Gastroesophageal sphincter (tissue), 4 donors: ENCODE data around the gene TSKU. TPM values are rescaled to one million over a fixed set of nuclear protein-coding genes. Genes with fewer than 3 reads are reported as not detected.
A peak's percentile ranks its signal among the peaks of the same experiment; 100 is the strongest.
"Not testable (repeated sequence)": the region's sequence is repeated elsewhere in the genome, so short reads cannot be mapped to it uniquely, and the experiment has no call there.

ENCODE experiments used
- ATAC-seq: fragments of 150-250 bp; one replicate; pipeline ENCODE4 v1.9.1; 2016; ENCODE audit warnings: mild to moderate bottlenecking, moderate library complexity
- H3K27ac ChIP-seq, 4 donors: fragments of 200-600 bp; sonication (generic) in 3 of 4; 1 replicate in 3 of 4; 2 replicates in 1 of 4; pipeline ENCODE4 v1.5.1; 2016 to 2019
- H3K27me3 ChIP-seq: fragments of 200-600 bp; sonication (generic); one replicate; pipeline ENCODE4 v1.5.1; 2019
- H3K36me3 ChIP-seq, 2 donors: fragments of 200-600 bp; sonication (generic); one replicate each; pipeline ENCODE4 v1.5.1; 2019; ENCODE audit warnings: control low read depth in 1 of 2
- H3K4me1 ChIP-seq, 3 donors: fragments of 200-600 bp; sonication (generic); 1 replicate in 2 of 3; 2 replicates in 1 of 3; pipeline ENCODE4 v1.5.1; 2016 to 2019; ENCODE audit warnings: control low read depth in 2 of 3
- H3K4me3 ChIP-seq, 2 donors: fragments of 200-600 bp; sonication (generic); one replicate each; pipeline ENCODE4 v1.5.1; 2019; ENCODE audit warnings: mild to moderate bottlenecking in 1 of 2, moderate library complexity in 1 of 2
- H3K9me3 ChIP-seq, 3 donors: fragments of 200-600 bp; sonication (generic); one replicate each; pipeline ENCODE4 v1.5.1; 2017 to 2019; ENCODE audit warnings: control low read depth in 2 of 3
- EP300 ChIP-seq: sonication (generic); formaldehyde crosslinking; IDR thresholded peaks from one replicate; pipeline ENCODE4 v1.6.1; 2017; ENCODE audit warnings: antibody characterized with exemption, mild to moderate bottlenecking
- POLR2A ChIP-seq, 2 donors: fragments of 450-650 bp; IDR thresholded peaks; one replicate each; pipeline ENCODE4 v1.6.1; 2017; ENCODE audit warnings: antibody characterized with exemption in 2 of 2, mild to moderate bottlenecking in 2 of 2, moderate library complexity in 1 of 2
- POLR2AphosphoS5 ChIP-seq: sonication (generic); formaldehyde crosslinking; IDR thresholded peaks from one replicate; pipeline ENCODE4 v1.6.1; 2017; ENCODE audit warnings: antibody characterized with exemption
- WGBS, 2 donors: methylation state at CpG; one replicate each; pipeline ENCODE4 v1.1.5; 2018; ENCODE audit warnings: low coverage in 1 of 2; 5-methylcytosine and 5-hydroxymethylcytosine counted together
- total RNA-seq, 4 donors: library from RNA; depleted of rRNA; stranded (reverse); fragments of >200 nt; gene quantifications; one replicate each; pipeline ENCODE4 v1.1.0, GENCODE V29; 2016
- TF ChIP-seq, protein P1 (sequence below), 4 experiments: fragments of 200-600 bp in 2 of 4; fragments of 450-650 bp in 2 of 4; sonication (generic) in 1 of 4; IDR thresholded peaks; one replicate each; pipeline ENCODE4 v1.5.1; 2017 to 2019; ENCODE audit warnings: antibody characterized with exemption in 4 of 4, mild to moderate bottlenecking in 2 of 4, moderate library complexity in 2 of 4

TSKU gene
- total RNA-seq, 4 donors from 2014 or later = 23.5 to 53.7 (median 38.2) TPM

DNA sequence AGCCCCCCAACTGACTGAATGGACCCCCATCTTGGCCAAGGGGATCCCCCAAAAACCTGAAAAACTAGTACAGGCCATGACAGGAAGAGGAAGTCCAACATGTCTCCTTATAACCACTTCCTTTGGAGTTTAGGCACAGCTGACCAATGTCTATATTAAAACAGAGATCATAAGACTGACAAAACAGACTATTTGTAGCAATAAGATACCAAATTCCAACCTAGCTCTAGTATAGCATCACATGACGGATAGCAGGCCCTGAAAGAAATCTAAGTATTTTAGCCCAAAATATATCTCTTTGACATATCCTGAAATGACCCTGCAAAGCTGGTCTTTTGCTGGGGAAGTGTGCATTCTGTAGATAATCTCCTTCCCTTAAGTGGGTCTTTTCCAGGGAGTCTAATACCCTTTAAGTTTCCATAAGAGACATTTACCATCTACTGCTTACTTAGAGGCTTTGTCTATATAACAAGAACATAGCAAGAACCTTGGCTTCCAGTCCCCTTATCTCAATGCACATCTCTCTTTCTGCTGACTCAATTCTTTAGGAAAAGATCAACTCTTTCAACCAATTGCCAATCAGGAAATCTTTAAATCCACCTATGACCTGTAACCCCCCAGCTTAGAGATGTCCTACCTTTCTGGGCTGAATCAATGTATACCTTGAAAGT is 42.7 kb downstream of the TSKU start:
- H3K27ac ChIP-seq = peak overlapping the region in 1 of 4 donors; percentile 19
- H3K9me3 ChIP-seq = no peaks in the 10 kb centered on the region
- no peaks in the 10 kb centered on the region for H3K36me3 ChIP-seq
- H3K27me3 ChIP-seq = no peaks in the 10 kb centered on the region
- H3K4me1 ChIP-seq = peaks cover 0 to 9% (median 3%) of the 10 kb centered on the region in 3 donors
- ATAC-seq = no peak
- no peak overlapping the region for H3K4me3 ChIP-seq
- WGBS, 2 donors = 83 to 100% methylated on average over 1 of the region's 1 CpG
- TF ChIP-seq EP300 = no peak
- no peak for TF ChIP-seq POLR2A (IDR thresholded peaks at IDR 0.05)
- TF ChIP-seq, protein P1, sequence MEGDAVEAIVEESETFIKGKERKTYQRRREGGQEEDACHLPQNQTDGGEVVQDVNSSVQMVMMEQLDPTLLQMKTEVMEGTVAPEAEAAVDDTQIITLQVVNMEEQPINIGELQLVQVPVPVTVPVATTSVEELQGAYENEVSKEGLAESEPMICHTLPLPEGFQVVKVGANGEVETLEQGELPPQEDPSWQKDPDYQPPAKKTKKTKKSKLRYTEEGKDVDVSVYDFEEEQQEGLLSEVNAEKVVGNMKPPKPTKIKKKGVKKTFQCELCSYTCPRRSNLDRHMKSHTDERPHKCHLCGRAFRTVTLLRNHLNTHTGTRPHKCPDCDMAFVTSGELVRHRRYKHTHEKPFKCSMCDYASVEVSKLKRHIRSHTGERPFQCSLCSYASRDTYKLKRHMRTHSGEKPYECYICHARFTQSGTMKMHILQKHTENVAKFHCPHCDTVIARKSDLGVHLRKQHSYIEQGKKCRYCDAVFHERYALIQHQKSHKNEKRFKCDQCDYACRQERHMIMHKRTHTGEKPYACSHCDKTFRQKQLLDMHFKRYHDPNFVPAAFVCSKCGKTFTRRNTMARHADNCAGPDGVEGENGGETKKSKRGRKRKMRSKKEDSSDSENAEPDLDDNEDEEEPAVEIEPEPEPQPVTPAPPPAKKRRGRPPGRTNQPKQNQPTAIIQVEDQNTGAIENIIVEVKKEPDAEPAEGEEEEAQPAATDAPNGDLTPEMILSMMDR (IDR thresholded peaks at IDR 0.05) = no peak
- TF ChIP-seq POLR2AphosphoS5 = no peak

DNA sequence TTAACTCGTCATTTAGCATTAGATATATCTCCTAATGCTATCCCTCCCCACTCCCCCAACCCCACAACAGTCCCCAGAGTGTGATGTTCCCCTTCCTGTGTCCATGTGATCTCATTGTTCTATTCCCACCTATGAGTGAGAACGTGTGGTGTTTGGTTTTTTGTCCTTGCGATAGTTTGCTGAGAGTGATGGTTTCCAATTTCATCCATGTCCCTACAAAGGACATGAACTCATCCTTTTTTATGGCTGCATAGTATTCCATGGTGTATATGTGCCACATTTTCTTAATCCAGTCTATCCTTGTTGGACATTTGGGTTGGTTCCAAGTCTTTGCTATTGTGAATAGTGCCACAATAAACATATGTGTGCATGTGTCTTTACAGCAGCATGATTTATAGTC is 43.4 kb downstream of the TSKU start:
- H3K4me3 ChIP-seq, ATAC-seq, H3K9me3 ChIP-seq, H3K27ac ChIP-seq, H3K36me3 ChIP-seq, H3K27me3 ChIP-seq: not testable (repeated sequence)
- H3K4me1 ChIP-seq = peaks cover 0 to 12% (median 5%) of the 10 kb centered on the region in 3 donors
- 40 to 79% methylated on average over 1 to 2 of the region's 3 CpGs for WGBS, 2 donors

DNA sequence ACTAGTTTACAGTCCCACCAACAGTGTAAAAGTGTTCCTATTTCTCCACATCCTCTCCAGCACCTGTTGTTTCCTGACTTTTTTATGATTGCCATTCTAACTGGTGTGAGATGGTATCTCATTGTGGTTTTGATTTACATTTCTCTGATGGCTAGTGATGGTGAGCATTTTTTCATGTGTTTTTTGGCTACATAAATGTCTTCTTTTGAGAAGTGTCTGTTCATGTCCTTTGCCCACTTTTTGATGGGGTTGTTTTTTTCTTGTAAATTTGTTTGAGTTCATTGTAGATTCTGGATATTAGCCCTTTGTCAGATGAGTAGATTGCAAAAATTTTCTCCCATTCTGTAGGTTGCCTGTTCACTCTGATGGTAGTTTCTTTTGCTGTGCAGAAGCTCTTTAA is 43.8 kb downstream of the TSKU start:
- H3K27me3 ChIP-seq, H3K27ac ChIP-seq, H3K9me3 ChIP-seq, H3K4me3 ChIP-seq, H3K36me3 ChIP-seq, ATAC-seq: not testable (repeated sequence)
- peaks cover 0 to 12% (median 5%) of the 10 kb centered on the region in 3 donors for H3K4me1 ChIP-seq

DNA sequence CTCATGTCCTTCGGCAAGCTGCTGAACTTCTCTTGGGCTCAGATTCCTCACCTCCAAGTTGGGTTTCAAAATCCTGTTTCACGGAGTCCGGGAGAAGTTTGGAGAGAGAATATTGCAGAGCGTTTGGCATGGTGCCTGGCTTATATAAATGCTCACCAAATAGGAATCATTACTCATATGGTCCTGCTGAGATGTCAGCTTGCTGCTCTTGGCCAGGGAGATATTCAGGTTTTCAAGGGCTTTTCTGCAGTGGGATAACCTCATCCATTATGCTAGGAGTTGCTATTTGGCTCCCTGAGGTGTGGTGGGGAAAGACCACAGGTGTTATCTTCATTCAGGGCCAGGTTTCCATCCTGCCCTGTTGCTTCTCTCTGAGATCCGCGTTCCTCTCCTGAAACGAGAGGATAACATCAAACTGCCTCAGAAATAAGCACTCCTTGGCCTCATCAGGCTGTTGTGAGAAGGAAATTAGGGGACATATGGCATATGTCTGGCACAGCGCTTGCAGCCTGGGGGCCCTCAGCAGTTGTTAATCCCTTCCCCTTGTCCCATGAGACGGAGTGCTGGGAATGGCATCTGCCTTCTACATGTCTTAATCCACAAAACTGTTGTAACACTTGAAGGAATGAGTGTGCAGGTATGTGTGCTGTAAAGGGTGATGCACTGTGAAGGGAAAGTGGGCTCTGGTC is 47.6 kb downstream of the TSKU start:
- TF ChIP-seq POLR2AphosphoS5 (peak; percentile 17), POLR2A (IDR thresholded peaks at IDR 0.05) (no peak), EP300 (no peak)
- TF ChIP-seq, protein P1 (IDR thresholded peaks at IDR 0.05) = no peak
- Histone ChIP-seq H3K27me3 (no peaks in the 10 kb centered on the region), H3K4me1 (peaks cover 0 to 25% (median 5%) of the 10 kb centered on the region in 3 donors), H3K9me3 (no peaks in the 10 kb centered on the region), H3K36me3 (no peaks in the 10 kb centered on the region), H3K4me3 (no peak overlapping the region), H3K27ac (no peak overlapping the region)
- 24 to 80% methylated on average over 1 to 4 of the region's 9 CpGs for WGBS, 2 donors
- no peak for ATAC-seq

DNA sequence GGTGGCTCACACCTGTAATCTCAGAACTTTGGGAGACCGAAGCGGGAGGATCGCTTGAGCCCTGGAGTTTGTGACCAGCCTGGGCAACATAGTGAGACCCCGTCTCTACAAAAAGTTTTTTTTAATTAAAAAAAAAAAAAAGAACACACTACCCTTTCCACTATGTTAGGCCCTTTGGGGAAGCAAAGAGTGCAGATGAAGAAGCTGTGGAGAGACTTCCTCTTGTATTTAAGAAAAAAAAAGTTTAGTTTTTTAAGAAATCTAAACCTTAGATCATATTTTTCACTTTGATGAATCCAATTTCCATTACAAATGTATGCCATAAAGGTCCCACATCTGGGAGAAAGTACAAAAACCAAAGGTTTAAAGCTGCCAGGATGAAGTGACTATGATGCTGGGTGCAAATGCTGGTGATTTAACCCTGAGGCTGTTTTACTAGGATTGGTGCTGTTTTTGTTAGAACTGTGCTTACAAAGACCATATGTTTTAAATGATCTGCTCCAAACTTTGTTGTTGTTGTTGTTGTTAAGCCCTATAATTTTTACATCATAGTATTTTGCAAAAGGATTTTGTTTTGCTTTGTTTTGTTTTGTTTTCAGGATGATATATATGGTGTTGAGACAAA is 48.6 kb downstream of the TSKU start:
- Histone ChIP-seq H3K4me3 (no peak overlapping the region), H3K27ac (no peak overlapping the region), H3K27me3 (no peaks in the 10 kb centered on the region), H3K4me1 (peaks cover 0 to 35% (median 5%) of the 10 kb centered on the region in 3 donors), H3K36me3 (no peaks in the 10 kb centered on the region), H3K9me3 (no peaks in the 10 kb centered on the region)
- no peak for TF ChIP-seq POLR2AphosphoS5
- TF ChIP-seq, protein P1 (IDR thresholded peaks at IDR 0.05) = no peak
- no peak for TF ChIP-seq POLR2A (IDR thresholded peaks at IDR 0.05)
- TF ChIP-seq EP300 = no peak
- WGBS, 2 donors = 93% methylated on average over 4 of the region's 4 CpGs; no CpG with 5 or more reads in 1 of the 2 donors
- no peak for ATAC-seq

DNA sequence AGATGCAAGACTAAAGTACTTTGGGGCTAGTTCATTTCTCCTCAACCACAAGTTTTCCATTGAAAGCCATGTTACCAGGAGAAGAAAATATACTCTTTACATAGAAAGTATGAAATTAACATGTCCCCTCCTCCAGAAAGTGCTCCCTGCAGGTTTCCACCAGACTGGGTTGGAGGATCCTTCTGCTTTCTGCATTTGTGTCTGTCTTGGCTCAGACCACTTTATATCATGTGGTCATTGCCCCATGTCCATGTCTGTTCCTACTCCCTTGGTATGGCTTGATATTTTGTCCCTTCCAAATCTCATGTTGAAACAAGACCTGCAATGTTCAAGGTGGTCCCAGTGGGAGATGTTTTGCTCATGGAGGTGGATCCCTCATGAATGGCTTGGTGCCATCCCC is 49.2 kb downstream of the TSKU start:
- TF ChIP-seq, protein P1 (IDR thresholded peaks at IDR 0.05) = no peak
- TF ChIP-seq EP300 (no peak), POLR2AphosphoS5 (no peak), POLR2A (IDR thresholded peaks at IDR 0.05) (no peak)
- peaks cover 0 to 38% (median 5%) of the 10 kb centered on the region in 3 donors for H3K4me1 ChIP-seq
- no peak overlapping the region for H3K27ac ChIP-seq
- no peaks in the 10 kb centered on the region for H3K9me3 ChIP-seq
- ATAC-seq = no peak
- H3K4me3 ChIP-seq = no peak overlapping the region
- no peaks in the 10 kb centered on the region for H3K27me3 ChIP-seq
- H3K36me3 ChIP-seq = no peaks in the 10 kb centered on the region
